Stimulated activated CD4-positive, alpha-beta T cell treated with anti-CD3 and anti-CD28 coated beads, Interleukin-2, amount 100 ng/mL, for 24 hours (primary cell): ENCODE measurements around the gene UPF3B.
"Not testable (repeated sequence)": the region's sequence is repeated elsewhere in the genome, so short reads cannot be mapped to it uniquely, and the experiment has no call there.

Experiments
- DNase-seq, 2 donors: peaks; one replicate each; pipeline ENCODE4 v3.0.0-alpha.2; 2020

The UPF3B gene, protein sequence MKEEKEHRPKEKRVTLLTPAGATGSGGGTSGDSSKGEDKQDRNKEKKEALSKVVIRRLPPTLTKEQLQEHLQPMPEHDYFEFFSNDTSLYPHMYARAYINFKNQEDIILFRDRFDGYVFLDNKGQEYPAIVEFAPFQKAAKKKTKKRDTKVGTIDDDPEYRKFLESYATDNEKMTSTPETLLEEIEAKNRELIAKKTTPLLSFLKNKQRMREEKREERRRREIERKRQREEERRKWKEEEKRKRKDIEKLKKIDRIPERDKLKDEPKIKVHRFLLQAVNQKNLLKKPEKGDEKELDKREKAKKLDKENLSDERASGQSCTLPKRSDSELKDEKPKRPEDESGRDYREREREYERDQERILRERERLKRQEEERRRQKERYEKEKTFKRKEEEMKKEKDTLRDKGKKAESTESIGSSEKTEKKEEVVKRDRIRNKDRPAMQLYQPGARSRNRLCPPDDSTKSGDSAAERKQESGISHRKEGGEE

DNA sequence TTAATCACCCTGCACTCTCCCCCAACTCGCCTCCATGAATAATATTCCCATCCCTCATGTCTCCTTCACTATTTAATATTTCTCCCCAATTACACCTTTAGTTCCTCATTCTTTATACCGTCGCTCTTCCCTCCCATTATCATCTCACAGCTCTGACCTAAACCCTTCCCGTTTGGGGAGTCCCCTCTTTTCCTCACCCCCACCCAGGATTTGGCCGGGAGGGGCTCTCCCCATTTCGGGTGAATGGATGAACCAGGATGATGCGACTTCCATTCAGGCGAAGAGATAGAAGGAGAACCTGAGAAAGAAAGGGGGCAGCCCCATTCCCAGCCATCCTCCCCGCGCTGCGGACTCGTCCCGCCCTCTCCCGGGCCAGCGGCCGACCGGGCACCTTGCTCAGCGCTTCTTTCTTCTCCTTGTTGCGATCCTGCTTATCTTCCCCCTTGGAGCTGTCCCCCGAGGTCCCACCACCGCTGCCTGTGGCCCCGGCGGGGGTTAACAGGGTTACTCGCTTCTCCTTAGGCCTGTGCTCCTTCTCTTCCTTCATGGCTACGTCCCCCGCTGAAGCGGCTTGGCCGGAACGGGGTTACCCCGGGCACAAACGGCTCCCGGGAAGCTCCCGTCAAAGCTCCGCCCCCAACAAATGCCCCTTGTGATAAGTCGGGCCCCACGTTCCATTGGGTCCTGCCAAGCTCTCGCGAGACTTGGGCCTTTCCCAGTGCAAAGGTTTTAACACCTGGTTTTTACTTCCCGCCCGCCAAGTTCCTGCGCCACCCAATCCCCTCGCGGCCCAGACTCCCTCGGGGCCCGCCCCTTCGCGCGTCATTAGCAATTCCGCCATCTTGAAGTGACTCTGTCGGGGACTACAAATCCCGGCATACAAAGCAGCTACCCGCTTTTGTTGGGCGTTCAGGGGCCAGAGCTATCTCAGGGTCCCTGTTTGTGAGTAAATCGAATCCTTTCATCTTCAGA, at the start of gene UPF3B:
Gene UPF3B (minus strand): TSS at position 582 of the 972 bp plus-strand sequence. CDS start 35 bp downstream, at position 547.
- DNase-seq = peak; percentile 91 to 92

DNA sequence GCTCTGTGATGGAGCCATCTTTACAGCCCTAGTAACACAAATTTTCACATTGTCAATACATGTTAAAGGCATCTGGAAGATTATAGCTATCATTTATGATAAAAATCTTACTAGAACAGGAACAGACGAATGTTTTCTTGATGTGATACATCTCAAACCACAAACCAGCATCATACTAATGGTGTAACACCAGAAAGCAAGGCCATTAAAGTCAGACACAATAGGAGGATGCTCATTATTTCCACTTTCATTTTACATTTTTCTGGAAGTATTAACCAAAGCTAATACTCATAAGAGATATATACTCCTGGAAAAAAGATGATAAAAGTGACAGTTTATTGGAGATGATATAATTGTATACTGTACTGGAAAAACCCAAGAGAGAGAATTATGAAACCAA, 48.2 kb upstream of the UPF3B start:
- DNase-seq = no peak

DNA sequence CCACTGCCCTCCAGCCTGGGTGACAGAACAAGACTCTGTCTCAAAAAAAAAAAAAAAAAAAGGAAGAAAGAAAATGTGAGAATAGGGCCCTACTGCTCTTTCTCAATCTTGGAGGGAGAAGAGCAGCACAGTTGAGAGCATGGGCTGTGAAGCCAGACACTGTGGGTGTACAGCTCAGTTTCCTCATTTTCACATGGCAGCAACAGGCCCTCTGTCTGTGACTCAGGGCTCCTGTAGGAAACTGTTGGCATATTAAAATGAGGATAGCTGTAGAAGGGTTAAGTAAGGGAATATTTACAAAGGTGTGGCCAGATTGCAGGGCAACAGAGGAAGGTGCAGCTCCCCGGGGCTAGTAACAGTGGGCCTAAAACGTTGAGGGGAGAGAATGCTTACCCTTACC, 46.4 kb upstream of the UPF3B start:
- no peak for DNase-seq

DNA sequence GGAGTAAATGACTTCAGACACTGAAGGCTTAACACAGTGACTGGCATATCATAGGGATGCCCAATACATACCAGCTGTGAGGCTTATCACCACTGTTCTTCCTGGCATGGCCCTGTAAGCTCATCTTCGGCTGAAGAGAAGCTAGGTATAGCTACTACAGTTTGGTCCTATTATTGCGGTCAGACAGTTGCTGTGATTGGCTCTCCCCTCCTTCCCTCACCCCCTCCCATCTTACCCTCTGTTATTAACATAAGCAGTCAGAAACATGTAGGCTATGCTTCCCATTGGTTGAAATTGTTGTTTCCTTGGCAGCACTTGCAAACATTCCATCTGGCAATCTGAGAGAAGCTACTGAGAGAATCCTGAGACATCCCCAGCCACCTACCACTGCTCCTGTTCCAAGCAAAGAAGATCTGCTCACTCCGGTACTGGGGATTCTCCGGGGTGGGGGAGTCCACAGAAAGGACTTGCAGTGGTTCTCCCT, 43.1 kb upstream of the UPF3B start, which contains the start of gene AKAP14:
Gene AKAP14 (plus strand): TSS at position 51 of the 484 bp plus-strand sequence. CDS start 7,331 bp downstream, outside the sequence.
- DNase-seq = no peak

DNA sequence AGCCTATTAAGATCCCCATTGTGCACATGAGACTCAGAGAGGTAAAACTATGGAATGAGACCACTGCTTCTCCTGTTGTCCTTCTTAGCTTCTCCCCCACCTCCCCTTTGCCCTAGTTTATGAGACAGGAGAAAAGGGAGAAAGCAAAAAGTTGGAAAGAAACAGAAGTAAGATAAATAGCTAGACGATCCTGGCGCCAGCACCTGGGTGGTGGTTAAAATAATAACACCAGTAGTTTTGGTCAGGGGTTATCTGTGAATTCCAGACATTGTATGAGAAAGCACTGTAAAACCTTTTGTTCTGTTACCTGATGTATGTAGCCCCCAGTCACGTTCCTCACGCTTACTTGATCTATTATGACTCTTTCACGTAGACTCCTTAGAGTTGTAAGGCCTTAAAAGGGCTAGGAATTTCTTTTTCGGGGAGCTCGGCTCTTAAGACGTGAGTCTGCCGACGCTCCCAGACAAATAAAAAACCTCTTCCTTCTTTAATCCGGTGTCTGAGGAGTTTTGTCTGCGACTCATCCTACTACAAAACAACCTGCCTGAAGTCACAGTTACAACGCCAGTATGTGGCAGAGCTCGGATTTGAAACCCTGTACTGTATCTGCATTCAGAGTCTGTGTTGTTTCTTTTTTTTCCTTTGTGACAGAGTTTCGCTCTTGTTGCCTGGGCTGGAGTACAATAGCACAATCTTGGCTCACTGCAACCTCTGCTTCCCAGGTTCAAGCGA, 39.4 kb upstream of the UPF3B start:
- DNase-seq = not testable (repeated sequence)

DNA sequence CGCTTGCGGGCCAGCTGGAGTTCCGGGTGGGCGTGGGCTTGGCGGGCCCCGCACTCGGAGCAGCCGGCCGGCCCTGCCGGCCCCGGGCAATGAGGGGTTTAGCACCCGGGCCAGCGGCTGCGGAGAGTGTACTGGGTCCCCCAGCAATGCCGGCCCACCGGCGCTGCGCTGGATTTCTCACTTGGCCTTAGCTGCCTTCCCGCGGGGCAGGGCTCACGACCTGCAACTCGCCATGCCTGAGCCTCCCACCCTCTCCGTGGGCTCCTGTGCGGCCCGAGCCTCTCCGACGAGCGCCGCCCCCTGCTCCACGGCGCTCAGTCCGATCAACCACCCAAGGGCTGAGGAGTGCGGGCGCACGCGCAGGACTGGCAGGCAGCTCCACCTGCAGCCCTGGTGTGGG, 37.9 kb upstream of the UPF3B start:
- not testable (repeated sequence) for DNase-seq

DNA sequence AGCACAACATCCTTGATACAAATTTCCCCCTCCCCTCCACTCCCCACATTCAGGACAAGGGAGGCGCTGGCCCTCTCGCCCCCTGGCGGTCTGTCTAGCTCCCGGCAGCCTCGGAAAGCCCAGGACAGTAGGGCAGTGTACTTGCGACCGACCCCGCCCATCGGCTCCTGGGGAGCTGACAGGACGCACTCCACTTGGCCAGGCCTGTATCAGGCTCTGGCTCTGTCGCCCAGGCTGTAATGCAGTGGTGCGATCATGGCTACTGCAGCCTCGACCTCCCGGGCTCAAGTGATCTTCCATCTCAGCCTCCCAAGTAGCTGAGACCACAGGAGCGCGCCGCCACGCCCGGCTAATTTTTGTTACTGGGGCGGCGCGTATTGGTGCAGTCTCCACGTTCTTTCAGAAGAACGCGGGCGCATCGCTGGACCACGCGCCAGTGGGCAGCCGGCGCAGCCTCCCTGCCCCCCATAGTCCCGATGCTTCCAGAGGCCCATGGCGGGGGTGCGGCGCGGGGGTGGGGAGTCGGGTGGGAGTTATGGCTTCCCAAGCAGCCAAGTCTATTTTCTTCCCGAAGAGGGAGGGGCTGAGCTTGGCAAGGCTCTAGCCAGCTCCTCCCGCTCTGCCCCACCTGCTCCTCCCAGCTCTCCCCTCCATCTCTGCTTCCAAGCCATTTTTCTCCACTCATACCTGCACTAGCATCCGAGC, 35.1 kb upstream of the UPF3B start:
- peak; percentile 63 to 68 for DNase-seq

DNA sequence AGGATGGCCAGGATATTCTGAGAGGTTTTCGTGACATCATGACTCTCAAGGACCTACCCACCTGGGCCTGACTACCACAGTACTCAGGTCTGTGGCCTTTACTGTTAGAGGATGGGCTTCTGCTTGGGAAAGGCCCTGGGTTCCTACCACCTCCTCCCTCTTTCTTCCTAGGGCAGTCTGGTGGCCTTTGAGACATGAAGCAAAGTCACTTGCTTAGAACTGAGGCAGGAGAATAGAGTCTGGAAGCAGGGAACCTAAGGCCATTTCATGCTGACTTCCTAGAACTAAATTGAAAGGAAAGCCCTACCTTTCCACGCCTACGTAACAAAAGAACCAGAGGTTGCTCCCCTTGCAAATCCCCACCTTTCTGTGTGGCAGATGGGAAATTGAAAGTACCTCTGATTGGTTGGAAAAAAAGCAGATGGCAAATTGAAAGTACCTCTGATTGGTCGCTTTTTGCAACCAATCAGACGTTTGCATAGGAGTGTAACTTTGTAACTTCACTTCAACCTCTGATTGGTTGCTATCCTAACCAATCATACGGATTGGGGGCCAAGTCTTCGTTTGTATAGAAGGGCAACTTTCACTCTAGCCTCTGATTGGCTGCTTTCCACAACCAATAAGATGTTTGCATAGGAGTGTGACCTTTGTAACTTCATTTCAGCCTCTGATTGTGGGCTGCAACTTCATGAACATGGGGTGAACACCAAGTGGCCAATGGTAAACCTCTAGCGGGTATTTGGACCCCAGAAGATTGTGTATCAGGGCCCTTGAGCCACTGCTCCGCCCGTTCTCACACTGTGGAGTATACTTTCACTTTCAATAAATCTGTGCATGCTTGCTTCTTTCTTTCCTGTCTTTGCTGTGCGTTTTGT, 33.0 kb upstream of the UPF3B start:
- DNase-seq = no peak

DNA sequence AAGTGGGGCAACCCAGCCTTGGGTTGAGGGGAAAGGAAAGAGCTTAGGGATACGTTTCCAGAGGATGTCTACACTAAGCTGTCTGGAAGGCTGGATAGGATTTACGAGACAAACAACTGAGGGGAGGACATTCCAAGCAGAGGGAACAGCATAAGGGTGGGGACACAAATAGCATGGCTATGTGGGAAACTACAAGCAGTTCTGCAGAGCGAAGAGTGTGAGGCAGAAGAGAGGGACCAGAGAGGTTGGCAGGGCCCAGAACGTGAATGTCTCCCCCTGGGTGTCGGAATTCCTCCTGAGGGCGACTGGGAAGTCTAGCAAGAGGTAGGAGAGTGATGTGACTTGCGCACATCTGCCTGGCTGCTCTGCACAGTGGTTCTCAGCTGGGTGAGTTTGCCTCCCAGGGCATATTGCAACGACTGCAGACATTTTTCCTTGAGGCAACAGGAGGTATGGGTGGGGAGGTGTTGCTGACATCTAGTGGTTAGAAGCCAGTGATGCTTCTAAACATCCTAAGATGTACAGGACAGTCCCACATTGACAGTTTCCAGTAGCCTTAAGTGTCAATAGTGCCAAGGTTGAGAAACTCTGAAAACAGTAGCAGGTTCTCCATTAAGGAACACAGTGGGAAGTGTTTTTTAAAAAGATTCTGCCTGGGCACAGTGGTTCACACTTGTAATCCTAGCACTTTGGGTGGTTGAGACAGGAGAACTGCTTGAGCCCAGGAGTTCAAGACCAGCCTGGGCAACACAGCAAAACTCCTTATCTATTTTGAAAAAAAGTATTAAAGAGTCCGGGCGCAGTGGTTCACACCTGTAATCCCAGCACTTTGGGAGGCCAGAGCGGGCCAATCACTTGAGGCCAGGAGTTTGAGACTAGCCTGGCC, 28.0 kb upstream of the UPF3B start:
- DNase-seq = peak; percentile 17 to 25

DNA sequence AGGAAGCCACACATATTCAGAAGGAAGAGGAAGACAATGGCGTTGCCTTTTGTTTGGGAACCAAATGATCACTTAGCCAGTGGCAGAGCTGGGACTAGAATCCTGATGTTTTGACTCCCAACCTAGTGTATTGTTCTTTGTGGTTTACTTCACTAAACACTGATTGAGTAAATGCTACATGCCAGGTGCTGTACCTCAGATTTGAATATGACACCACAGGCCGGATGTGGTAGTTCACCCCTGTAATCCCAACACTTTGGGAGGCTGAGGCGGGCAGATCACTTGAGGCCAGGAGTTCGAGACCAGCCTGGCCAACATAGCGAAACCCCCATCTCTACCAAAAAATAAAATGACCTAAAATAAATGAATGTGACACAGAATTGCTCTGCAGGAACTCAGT, 27.3 kb upstream of the UPF3B start:
- DNase-seq = no peak

DNA sequence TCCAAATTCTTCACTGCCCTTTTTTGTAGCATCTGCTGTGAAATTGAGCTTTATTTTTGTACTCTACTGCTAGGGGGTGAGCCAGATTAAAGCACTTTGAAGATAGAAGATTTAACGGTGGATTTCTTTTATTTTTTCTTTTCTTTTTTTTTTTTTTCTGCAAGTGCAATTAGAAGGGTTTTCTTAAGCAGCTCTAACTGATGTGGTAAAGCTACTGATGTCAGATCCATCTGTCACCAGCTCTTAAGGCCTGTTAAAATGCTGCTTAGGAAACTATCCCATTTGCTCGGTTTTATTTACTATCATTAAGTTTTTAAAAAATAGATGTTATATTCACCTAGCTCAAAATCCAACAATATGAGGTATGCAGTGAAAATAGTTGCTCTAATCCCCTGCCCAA, 26.0 kb upstream of the UPF3B start:
- no peak for DNase-seq

DNA sequence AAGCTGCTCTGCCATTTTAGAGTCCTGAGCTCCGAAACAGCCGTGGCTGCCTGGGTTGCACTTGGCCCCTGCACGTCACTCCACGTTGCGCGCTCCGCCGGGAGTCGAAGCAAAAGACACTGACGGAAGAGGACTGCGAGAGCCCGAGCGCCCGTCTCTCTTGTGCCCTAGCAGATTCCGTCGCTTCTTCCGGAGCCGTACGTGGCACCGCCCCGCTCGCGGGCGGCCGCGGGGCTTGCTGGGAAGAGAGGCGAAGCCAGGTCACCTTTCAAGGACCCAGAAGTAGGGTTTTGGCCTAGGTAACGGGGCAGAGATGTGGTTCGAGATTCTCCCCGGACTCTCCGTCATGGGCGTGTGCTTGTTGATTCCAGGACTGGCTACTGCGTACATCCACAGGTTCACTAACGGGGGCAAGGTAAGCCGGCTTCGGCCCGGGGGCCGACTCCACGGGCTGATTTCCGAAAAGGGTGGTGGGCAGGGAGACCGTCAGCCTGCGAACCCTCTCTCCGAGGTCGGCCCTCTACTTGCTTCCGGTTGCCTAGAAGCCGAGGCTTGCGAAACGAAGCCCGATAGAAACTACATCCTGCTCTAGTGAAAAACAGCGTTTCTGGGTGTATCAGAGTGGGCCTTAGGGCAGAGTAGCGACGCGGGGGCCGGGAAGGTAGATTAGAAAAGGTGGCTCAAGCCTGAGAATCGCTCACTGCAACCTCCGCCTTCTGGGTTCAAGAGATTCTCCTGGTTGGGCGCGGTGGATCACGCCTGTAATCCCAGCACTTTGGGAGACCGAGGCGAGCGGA, 19.0 kb upstream of the UPF3B start, which contains the start of the genes NDUFA1 and RNF113A:
Gene NDUFA1 (plus strand): TSS at position 234 of the 797 bp plus-strand sequence. CDS start 80 bp downstream, at position 314.
Gene RNF113A (minus strand): TSS at position 135 of the 797 bp plus-strand sequence. CDS start 120 bp downstream, at position 15.
- DNase-seq = peak; percentile 81 to 83

DNA sequence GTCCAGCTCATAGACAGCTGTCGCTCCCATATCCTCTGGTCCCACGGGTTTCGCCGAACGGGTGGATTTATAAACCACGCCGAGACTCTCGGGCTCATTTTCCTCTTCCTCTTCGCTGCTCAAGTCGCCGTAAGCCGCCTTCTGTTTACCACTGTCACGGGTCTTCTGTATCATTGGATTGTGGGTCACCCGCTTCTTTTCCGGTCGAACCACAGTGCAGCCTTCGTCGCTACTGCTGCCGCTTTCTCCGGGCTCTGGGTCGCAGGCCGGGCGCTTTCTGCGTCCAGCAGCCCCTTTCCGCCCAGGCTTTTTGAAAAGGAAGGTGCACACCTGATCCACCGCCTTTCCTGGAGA, 18.5 kb upstream of the UPF3B start:
- no peak for DNase-seq

DNA sequence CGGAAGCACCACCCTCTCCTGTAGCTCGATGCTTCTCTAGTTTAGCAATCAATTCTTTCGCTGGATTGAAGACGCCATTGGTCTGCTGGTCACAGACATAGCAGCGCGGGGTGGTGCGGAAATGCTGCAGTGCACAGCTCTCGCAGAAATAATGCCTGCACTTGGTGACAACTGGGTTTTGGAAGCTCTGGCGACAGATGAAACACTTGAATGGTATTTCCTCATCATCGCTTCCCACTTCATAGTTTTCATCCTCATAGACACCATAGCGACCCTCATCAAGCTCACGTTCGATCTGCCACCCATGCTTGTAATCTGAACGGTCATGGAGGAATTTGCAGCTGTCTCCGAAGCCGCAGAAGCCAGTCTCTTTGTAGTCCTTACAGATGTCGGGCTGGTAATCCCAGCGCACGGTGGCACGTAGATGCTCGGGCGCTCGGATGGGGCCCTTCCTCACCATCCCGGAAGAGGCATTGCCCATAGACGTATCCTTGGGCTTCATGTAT, 17.9 kb upstream of the UPF3B start:
- DNase-seq = peak; percentile 28 to 32

DNA sequence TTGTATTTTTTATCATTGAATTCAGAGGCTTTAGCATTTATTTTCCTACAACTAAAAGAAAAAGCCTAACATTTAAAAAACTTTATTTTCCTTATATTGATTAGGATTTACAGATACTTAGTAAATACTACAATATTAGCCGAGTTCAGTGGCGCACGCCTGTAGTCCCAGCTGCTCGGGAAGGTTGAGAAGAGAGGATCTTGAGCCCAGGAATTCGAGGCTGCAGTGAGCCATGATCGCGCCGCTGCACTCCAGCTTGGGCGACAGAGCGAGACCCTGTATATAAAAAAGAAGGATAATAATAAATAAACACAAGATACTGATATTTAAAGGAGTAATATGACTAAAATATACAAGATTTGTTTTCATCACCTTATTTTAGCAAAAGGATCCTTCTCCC, 681 bp upstream of the UPF3B start:
- no peak for DNase-seq

DNA sequence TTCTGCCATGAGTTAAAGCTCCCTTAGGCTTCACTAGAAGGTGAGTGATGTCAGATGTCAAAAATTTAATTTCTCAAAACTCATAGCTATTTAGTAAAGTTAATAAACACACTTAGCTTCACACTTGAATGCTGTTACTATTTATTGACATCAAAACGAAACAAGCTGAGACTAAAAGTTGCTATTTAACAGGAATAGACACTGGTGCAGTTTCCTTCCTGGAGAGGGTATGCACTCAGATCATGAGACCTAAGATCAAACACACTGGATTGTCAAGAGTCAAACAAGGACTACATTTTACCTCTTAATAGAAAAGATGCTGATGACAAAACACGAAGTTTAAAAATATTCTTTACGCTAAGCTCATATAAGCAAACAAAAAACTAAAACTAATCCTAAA, 18.9 kb downstream of the UPF3B start:
- no peak for DNase-seq

DNA sequence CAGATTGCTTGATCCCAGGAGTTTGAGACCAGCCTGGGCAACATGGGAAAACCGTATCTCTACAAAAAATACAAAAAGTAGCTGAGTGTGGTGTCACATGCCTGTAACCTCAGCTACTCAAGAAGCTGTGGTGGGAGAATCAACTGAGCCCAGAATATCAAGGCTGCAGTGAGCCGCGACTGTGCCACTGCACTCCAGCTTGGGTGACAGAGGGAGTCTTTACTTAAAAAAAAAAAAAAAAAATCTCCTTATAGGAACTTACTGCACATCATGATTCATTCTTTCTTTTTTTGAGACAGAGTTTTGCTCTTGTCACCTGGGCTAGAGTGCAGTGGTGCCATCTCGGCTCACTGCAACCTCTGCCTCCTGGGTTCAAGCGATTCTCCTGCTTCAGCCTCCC, 24.3 kb downstream of the UPF3B start:
- DNase-seq = no peak

DNA sequence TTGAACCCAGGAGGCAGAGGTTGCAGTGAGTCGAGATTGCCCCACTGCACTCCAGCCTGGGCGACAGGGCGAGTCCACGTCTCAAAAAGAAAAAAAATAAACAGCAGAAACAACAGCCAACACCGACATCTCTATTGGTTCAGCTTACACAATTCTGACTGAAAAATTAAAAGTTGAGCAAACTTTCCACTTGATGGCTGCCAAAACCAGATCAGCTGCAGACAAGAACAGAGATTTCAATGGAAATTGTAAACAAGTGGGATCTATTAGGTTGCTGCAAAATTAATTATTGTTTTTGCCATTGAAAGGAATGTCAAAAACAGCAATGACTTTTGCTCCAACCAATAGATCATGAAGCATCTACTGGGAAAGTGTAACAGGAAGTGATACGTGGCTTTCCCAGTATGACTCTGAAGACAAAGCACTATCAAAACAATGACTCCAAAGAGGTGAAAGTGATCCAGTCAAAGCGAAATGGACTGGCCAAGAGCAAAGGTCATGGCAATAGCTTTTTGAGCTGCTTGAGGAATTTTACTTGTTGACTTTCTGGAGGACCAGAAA, 26.3 kb downstream of the UPF3B start:
- no peak for DNase-seq
